Ovary (tissue), 9 donors: Measurements from ENCODE around the gene SEC11A. TPM values are rescaled to one million over a fixed set of nuclear protein-coding genes. Genes with fewer than 3 reads are reported as not detected.

Experiments
- DNase-seq, 5 donors: peaks; one replicate each; pipeline ENCODE4 v3.0.0-alpha.2; 2019 to 2020
- H3K27ac ChIP-seq, 2 donors: fragments of 200-600 bp; one replicate each; pipeline versions ENCODE4 v1.5.1 to v1.8.0; 2019 to 2022
- H3K27me3 ChIP-seq: fragments of 200-600 bp; one replicate; pipeline ENCODE4 v1.8.0; 2022
- H3K36me3 ChIP-seq: fragments of 200-600 bp; sonication (generic); one replicate; pipeline ENCODE4 v1.5.1; 2019
- H3K4me1 ChIP-seq: one replicate; pipeline ENCODE4 v1.8.1; 2013; ENCODE audit warnings: mild to moderate bottlenecking, moderate library complexity; ENCODE audit not compliant: insufficient read depth
- H3K4me3 ChIP-seq: fragments of 200-600 bp; sonication (generic); one replicate; pipeline ENCODE4 v1.5.1; 2017
- H3K9me3 ChIP-seq, 2 donors: fragments of 200-600 bp in 1 of 2; sonication (generic) in 1 of 2; one replicate each; pipeline versions ENCODE4 v1.5.1 to v1.8.1; 2013 to 2019; ENCODE audit warnings: mild to moderate bottlenecking in 1 of 2, moderate library complexity in 1 of 2
- EP300 ChIP-seq: sonication (generic); formaldehyde crosslinking; IDR thresholded peaks from one replicate; pipeline ENCODE4 v1.6.1; 2017; ENCODE audit warnings: antibody characterized with exemption
- POLR2A ChIP-seq: fragments of 450-650 bp; IDR thresholded peaks from one replicate; pipeline ENCODE4 v1.6.1; 2017; ENCODE audit warnings: antibody characterized with exemption, mild to moderate bottlenecking, moderate library complexity
- WGBS, 3 donors: extraction: QIAGEN DNeasy Blood & Tissue Kit in 1 of 3; methylation state at CpG; one replicate each; pipeline versions ENCODE4 v1.1.5 to v1.1.7; 2013 to 2017; 5-methylcytosine and 5-hydroxymethylcytosine counted together
- intact Hi-C, 4 donors: fragments of 100-400 bp; cut with DNase I; formaldehyde crosslinking; loops; one replicate each; pipeline versions ENCODE4 v1.11.0 to v1.15.1; 2022 to 2023
- polyA plus RNA-seq, 2 donors: library from polyadenylated mRNA; stranded (reverse); fragments of 200-250 nt in 1 of 2; fragments of 350-450 nt in 1 of 2; fragmentation: Illumina TruSeq in 1 of 2; extraction: RNeasy Lipid Tissue Mini Kit (QIAGEN cat#74804) in 1 of 2; gene quantifications; one replicate each; pipeline ENCODE4 v1.2.3, GENCODE V29; 2013 to 2014
- total RNA-seq, 7 donors: library from RNA; depleted of rRNA in 2 of 7; stranded (reverse); fragments of >200 nt in 2 of 7; fragmentation: NEBNext Ultra II Directional in 3 of 7; extraction: Animal tissue kit (Norgen Biotek cat#: 25700) in 3 of 7; gene quantifications; one replicate each; pipeline versions ENCODE4 v1.1.0 to v1.2.4, GENCODE V29; 2016 to 2023
- TF ChIP-seq, protein P1 (sequence below), 3 donors: fragments of 450-650 bp in 2 of 3; fragments of 200-600 bp in 1 of 3; IDR thresholded peaks; one replicate each; pipeline versions ENCODE4 v1.5.1 to v1.8.0; 2016 to 2022; ENCODE audit warnings: antibody characterized with exemption in 3 of 3, mild to moderate bottlenecking in 1 of 3
- donor health status: DM: no; HTN: no; CAD: no; lungs with moderate emphysema.
- donor health status: DM: no; HTN: no; CAD: no.
- donor health status: Bipolar disorder and iron deficiency.
- donor health status: DM: yes; HTN: yes; CAD: no.
- donor health status: DM: no; HTN: no; CAD: no.
- donor health status: DM: yes; HTN: yes; CAD: no.

The SEC11A gene
- total and polyA plus RNA-seq, 9 donors: 118 to 237 (median 175) TPM

DNA sequence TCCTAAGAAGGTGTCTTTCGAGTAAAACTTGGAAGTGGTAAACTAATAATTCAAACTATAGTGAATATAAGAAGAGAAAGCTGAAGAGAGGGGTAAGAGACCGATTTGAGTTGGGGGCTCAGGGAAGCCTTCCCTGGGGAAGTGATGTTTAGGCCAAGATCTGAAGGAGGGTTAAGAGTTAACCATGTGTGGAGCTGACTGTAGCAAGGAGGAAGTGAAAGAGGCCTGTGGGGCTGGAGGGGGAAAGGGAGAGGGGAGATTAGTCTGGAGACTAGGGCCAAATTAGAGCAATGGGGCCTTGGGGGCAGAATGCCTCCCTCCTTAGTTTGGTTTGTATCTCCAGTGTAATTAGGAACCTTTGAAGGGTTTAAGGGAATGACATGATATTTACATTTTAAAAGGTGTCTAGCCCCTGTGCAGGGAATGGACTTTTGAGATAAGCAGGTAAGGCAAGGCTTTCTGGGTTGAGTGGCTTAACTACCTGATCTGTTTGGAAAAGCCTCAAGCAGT lies 34.7 kb upstream of the SEC11A start:
- no peak for DNase-seq
- H3K36me3 ChIP-seq: no peaks in the 10 kb centered on the region
- intact Hi-C loops: loop anchor here in 2 of 4 donors (10.0 kb wide), 2 partner anchors 64 to 174 kb away; partner anchors contain the start of gene ALPK3 (in 1 of the 2)
- TF ChIP-seq POLR2A: no peak
- no peaks in the 10 kb centered on the region for H3K9me3 ChIP-seq
- peaks cover 9% of the 10 kb centered on the region for H3K4me1 ChIP-seq
- no peak overlapping the region for H3K4me3 ChIP-seq
- 24 to 38% (median 33%) methylated on average over 2 of the region's 2 CpGs for WGBS, 3 donors
- peak overlapping the region in 1 of 2 donors; percentile 14 for H3K27ac ChIP-seq
- no peaks in the 10 kb centered on the region for H3K27me3 ChIP-seq

DNA sequence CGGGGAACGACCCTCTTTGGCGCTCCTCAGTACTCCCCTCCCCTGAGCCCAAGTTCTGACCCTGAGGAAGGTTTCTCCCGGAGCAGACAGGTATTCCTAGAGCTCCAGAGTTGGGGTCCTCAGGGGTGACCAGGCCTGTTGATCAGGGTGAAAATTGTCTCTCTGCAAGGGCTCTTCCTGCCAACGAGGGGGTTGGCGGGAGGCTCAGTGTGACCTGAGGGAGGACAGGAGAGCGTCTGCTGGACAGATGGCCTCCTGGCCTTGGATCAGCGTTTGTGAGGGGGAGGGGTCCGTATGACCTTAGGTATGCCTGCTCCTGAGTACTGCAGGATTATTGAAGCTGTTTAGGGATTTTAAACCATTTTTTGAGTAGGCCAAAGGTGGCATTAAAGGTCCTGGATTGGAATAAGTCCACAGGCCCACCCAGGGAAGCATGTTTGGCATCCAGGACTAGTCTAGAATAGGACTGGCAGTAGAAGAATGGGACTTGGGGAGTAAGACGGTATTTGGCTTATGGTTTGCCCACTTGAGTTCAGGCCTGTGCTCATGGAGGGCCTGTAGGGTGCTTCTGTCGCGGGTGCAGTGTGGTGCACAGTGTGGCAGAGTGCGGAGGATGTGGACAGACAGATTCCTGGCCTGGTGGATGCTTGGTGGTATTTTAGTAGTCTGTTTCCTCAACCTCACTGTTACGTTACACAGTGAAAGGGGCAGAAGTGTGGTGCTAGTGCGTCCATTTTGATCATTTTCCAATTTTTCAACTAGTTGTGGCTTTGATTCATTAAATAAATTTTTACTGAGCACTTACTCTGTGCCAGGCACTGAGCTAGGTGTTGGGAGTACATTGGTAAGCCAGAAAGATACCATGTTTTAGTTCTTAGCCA lies 33.4 kb upstream of the SEC11A start:
- H3K27ac ChIP-seq: peak overlapping the region; percentile 87 to 95
- H3K27me3 ChIP-seq: no peaks in the 10 kb centered on the region
- H3K9me3 ChIP-seq: no peaks in the 10 kb centered on the region
- peak overlapping the region; percentile 88 for H3K4me3 ChIP-seq
- H3K36me3 ChIP-seq: no peaks in the 10 kb centered on the region
- TF ChIP-seq POLR2A: no peak
- TF ChIP-seq, protein P1, sequence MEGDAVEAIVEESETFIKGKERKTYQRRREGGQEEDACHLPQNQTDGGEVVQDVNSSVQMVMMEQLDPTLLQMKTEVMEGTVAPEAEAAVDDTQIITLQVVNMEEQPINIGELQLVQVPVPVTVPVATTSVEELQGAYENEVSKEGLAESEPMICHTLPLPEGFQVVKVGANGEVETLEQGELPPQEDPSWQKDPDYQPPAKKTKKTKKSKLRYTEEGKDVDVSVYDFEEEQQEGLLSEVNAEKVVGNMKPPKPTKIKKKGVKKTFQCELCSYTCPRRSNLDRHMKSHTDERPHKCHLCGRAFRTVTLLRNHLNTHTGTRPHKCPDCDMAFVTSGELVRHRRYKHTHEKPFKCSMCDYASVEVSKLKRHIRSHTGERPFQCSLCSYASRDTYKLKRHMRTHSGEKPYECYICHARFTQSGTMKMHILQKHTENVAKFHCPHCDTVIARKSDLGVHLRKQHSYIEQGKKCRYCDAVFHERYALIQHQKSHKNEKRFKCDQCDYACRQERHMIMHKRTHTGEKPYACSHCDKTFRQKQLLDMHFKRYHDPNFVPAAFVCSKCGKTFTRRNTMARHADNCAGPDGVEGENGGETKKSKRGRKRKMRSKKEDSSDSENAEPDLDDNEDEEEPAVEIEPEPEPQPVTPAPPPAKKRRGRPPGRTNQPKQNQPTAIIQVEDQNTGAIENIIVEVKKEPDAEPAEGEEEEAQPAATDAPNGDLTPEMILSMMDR (IDR thresholded peaks at IDR 0.05): no peak
- no peak for TF ChIP-seq EP300
- H3K4me1 ChIP-seq: peaks cover 9% of the 10 kb centered on the region
- peak; percentile 41 to 66 (median 53) for DNase-seq
- intact Hi-C loops: loop anchor here in 3 of 4 donors (5.0 to 10.0 kb wide), 4 partner anchors 65 to 165 kb away; partner anchors contain the start of gene ALPK3 (in 1 of the 3)
- 8 to 11% (median 9%) methylated on average over 15 of the region's 15 CpGs for WGBS, 3 donors

DNA sequence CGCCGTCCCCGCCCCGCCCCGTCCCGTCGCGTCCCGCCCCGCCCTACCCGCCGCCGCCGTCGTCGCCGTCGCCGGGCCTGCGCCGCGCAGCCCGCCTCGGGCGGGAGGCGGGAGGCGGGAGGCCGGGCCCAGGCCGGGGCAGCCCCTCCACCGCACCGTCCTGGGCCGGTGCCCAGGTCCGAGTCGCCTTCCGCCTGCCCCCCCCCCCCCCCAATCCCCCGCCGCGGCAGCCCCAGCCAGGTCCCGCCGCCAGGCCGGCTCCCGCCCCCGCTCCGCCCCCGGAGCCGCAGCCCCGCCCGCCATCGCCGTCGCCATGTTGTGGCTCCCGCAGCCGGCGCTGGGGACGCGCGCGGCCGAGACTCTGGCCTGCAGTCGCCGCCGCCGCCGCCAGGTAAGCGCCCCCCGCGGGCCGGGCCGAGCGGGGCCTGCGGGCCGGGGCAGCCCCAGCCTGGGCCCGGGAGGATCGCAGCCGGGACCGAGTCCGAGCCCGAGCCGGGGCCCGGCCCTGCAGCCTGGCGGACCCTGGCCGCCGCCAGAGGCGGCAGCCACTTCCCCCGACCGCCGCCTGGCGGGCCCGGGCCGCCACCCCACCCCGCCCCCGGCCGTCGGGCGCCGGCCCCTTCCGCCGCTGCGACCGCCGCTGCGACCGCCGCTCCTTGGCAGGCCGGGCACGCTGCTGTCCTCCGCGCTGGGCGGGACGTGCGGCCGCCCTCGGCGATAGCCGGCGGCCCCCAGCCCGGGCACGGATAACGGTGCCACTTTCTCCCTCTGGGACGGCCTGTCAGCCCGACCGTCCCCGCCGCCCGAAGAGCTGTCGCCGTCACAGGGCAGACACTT lies 32.6 kb upstream of the SEC11A start, which contains the start of gene ZNF592:
ZNF592 (plus strand) TSS at position 319 of the 837 bp plus-strand sequence. CDS start 34,084 bp downstream, outside the sequence.
- H3K4me1 ChIP-seq: peaks cover 9% of the 10 kb centered on the region
- H3K4me3 ChIP-seq: peak within 1 kb of the TSS; percentile 88
- WGBS, 3 donors: 1 to 3% (median 1%) methylated on average over 7 to 127 of the region's 127 CpGs
- peak within 1 kb of the TSS; percentile 87 to 95 for H3K27ac ChIP-seq
- H3K36me3 ChIP-seq: no peaks in the 10 kb centered on the region
- TF ChIP-seq POLR2A (peak; percentile 39), EP300 (no peak)
- TF ChIP-seq, protein P1 (IDR thresholded peaks at IDR 0.05): peak in 2 of 3 donors; percentile 68 to 76
- H3K9me3 ChIP-seq: no peaks in the 10 kb centered on the region
- intact Hi-C loops: loop anchor here in 3 of 4 donors (5.0 to 10.0 kb wide), 4 partner anchors 64 to 166 kb away; partner anchors contain the start of gene ALPK3 (in 1 of the 3)
- peak; percentile 86 to 91 (median 89) for DNase-seq
- no peaks in the 10 kb centered on the region for H3K27me3 ChIP-seq

DNA sequence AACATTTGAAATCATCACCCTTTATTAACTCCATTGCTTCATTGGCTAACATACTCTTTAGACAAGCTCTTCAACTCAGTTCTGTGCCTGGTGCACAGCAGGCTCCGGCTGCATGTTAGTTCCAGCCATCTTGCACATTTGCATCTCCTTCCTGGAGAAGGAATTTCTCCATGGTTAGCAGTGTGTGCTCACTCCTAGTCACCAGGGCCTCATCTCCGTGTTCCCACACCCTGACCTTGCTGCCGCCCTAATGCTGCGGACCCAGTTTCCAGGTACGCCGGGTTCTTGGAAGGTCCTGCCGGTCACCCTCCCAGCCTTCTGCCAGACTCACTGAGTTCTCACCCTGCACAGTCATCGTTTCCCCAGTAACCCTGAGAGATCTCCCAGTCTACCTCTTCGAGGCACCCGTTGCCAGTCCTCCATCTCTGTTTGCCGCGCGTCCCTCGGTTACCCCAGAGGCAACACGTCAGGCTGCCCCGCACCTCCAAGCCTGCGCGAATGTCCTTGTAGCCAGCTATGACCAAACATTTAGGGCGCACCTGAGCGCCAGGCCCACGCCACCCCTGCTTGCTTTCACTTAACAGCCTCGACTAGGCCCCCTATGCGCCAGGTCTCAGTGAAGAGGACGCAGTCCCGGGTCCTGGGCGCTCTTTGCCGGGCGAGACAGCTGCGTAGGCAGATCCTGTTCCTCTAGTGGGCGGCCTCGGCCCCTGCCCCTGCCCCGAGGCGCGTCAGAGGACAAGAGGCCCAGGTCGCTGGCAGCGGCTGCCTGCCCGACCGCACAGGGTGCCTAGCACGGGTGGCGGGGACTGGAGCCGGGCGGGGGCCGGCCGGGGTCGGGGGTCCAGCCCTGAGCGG lies 31.7 kb upstream of the SEC11A start:
- peak; percentile 72 to 84 (median 78) for DNase-seq
- intact Hi-C loops: loop anchor here in 3 of 4 donors (1.0 to 10.0 kb wide), 5 partner anchors 63 to 167 kb away; partner anchors contain the start of gene ALPK3 (in 1 of the 3)
- 0 to 1% (median 1%) methylated on average over 33 to 46 of the region's 46 CpGs for WGBS, 3 donors
- Histone ChIP-seq H3K27ac (peak overlapping the region; percentile 87 to 95), H3K4me3 (peak overlapping the region; percentile 88), H3K27me3 (no peaks in the 10 kb centered on the region), H3K36me3 (no peaks in the 10 kb centered on the region), H3K4me1 (peaks cover 8% of the 10 kb centered on the region), H3K9me3 (no peaks in the 10 kb centered on the region)
- TF ChIP-seq POLR2A: no peak
- TF ChIP-seq, protein P1 (IDR thresholded peaks at IDR 0.05): no peak
- no peak for TF ChIP-seq EP300
